B cell (primary cell): ENCODE data around the gene SEMA6A.

Experiments used
- CTCF ChIP-seq: fragments of 200-600 bp; IDR thresholded peaks from one replicate; pipeline ENCODE4 v1.8.0; 2022; ENCODE audit warnings: antibody characterized with exemption, mild to moderate bottlenecking
- EZH2 ChIP-seq: IDR thresholded peaks from 2 replicates; pipeline ENCODE4 v1.6.1; 2012; ENCODE audit warnings: borderline replicate concordance, low read depth, mild to moderate bottlenecking, moderate library complexity, low read length; ENCODE audit not compliant: insufficient read depth, poor library complexity, severe bottlenecking

- TF ChIP-seq CTCF = no peak
- TF ChIP-seq EZH2 = no peak
Observed at GRCh38 chr5:116411101-116411571, 163.5 kb downstream of the SEMA6A start.
